Measurements from ENCODE around the gene WNT2B.

WNT2B gene

GRCh38 chr1:112524986-112525385, 16.2 kb downstream of the WNT2B start:
- H3K4me3 ChIP-seq (ENCODE audit: low read depth, low read length): no peak overlapping the region
- TF ChIP-seq GLIS2 (tag by site-specific recombination; IDR thresholded peaks at IDR 0.05) (no peak), ZNF202 (tag by site-specific recombination; IDR thresholded peaks at IDR 0.05; ENCODE audit: borderline replicate concordance) (no peak), SP2 (tag by site-specific recombination; IDR thresholded peaks at IDR 0.05) (no peak), ZNF37A (tag by site-specific recombination; IDR thresholded peaks at IDR 0.05) (no peak), ZNF324 (tag by site-specific recombination; IDR thresholded peaks at IDR 0.05) (no peak), ZNF610 (tag by site-specific recombination; IDR thresholded peaks at IDR 0.05; ENCODE audit: borderline replicate concordance) (no peak), ZNF792 (tag by site-specific recombination; IDR thresholded peaks at IDR 0.05) (no peak), ZNF596 (tag by site-specific recombination; IDR thresholded peaks at IDR 0.05) (no peak), ZNF701 (tag by site-specific recombination; IDR thresholded peaks at IDR 0.05) (no peak), ZNF175 (tag by site-specific recombination; IDR thresholded peaks at IDR 0.05) (no peak), ZNF23 (tag by site-specific recombination; IDR thresholded peaks at IDR 0.05; ENCODE audit: borderline replicate concordance) (no peak), ZNF350 (tag by site-specific recombination; IDR thresholded peaks at IDR 0.05) (no peak), ZNF24 (tag by site-specific recombination; IDR thresholded peaks at IDR 0.05) (no peak), ZNF704 (tag by site-specific recombination; IDR thresholded peaks at IDR 0.05) (no peak)
- no peaks in the 10 kb centered on the region for H3K4me1 ChIP-seq (ENCODE audit: control insufficient read depth, insufficient read depth, low read length)
- no peaks in the 10 kb centered on the region for H3K9me3 ChIP-seq (ENCODE audit: control insufficient read depth, insufficient read depth, low read depth, low read length)
- POLR2A ChIA-PET: no interaction called here
- H3K36me3 ChIP-seq (ENCODE audit: control insufficient read depth in 2 of 2, insufficient read depth in 1 of 2, low read length in 2 of 2): peaks cover 0 to 24% of the 10 kb centered on the region in 2 experiments; a peak in 1 of 3 replicates
- CTCF ChIA-PET: interaction anchor here (0.9 to 1.5 kb wide), 3 partner anchors 14 to 130 kb away, joined by 3 to 4 read pairs (median 3); no protein-coding TSS in a partner anchor
- H3K27ac ChIP-seq (ENCODE audit: extremely low read depth, low read depth, low read length): no peak overlapping the region

- Histone ChIP-seq H3K36me3 (ENCODE audit: control insufficient read depth in 2 of 2, insufficient read depth in 1 of 2, low read length in 2 of 2) (peaks cover 0 to 24% of the 10 kb centered on the region in 2 experiments; a peak in 1 of 3 replicates), H3K9me3 (ENCODE audit: control insufficient read depth, insufficient read depth, low read depth, low read length) (no peaks in the 10 kb centered on the region), H3K4me3 (ENCODE audit: low read depth, low read length) (no peak overlapping the region), H3K4me1 (ENCODE audit: control insufficient read depth, insufficient read depth, low read length) (no peaks in the 10 kb centered on the region), H3K27ac (ENCODE audit: extremely low read depth, low read depth, low read length) (no peak overlapping the region)
- CTCF ChIA-PET: interaction anchor here (0.6 to 2.1 kb wide), 5 partner anchors 19 to 203 kb away, joined by 3 to 7 read pairs (median 3); no protein-coding TSS in a partner anchor
- POLR2A ChIA-PET: no interaction called here
- peak; percentile 100 for TF ChIP-seq GLIS1 (tag by site-specific recombination; IDR thresholded peaks at IDR 0.05)
- peak; percentile 77 for TF ChIP-seq ZIC2 (tag by site-specific recombination; IDR thresholded peaks at IDR 0.05)
- TF ChIP-seq ZBTB17 (tag by site-specific recombination; IDR thresholded peaks at IDR 0.05): 0 out of 2 replicates have a peak, but pooled peaks have one; percentile 21
- no peak for TF ChIP-seq ZNF664 (tag by site-specific recombination; IDR thresholded peaks at IDR 0.05)
Measured at GRCh38 chr1:112527266-112528010, 18.7 kb downstream of the WNT2B start.

- Histone ChIP-seq H3K9me3 (ENCODE audit: control insufficient read depth, insufficient read depth, low read depth, low read length) (no peaks in the 10 kb centered on the region), H3K4me1 (ENCODE audit: control insufficient read depth, insufficient read depth, low read length) (no peaks in the 10 kb centered on the region), H3K4me3 (ENCODE audit: low read depth, low read length) (no peak overlapping the region), H3K36me3 (ENCODE audit: control insufficient read depth in 2 of 2, insufficient read depth in 1 of 2, low read length in 2 of 2) (peaks cover under 1 to 24% of the 10 kb centered on the region in 2 experiments; a peak in 2 of 3 replicates), H3K27ac (ENCODE audit: extremely low read depth, low read depth, low read length) (no peak overlapping the region)
- ChIA-PET CTCF (interaction anchor here (1.1 to 2.1 kb wide), 5 partner anchors 9 to 86 kb away, joined by 3 to 7 read pairs (median 3); no protein-coding TSS in a partner anchor), POLR2A (no interaction called here)
- TF ChIP-seq ZNF350 (tag by site-specific recombination; IDR thresholded peaks at IDR 0.05) (no peak), ZNF670 (tag by site-specific recombination; IDR thresholded peaks at IDR 0.05; ENCODE audit: low read depth) (no peak), ZNF335 (tag by site-specific recombination; conservative IDR thresholded peaks at IDR 0.05) (no peak), ZNF664 (tag by site-specific recombination; IDR thresholded peaks at IDR 0.05) (no peak), ZNF37A (tag by site-specific recombination; IDR thresholded peaks at IDR 0.05) (no peak), ZNF239 (tag by site-specific recombination; IDR thresholded peaks at IDR 0.05) (no peak), ZFP37 (tag by site-specific recombination; IDR thresholded peaks at IDR 0.05) (no peak), KLF7 (tag by site-specific recombination; IDR thresholded peaks at IDR 0.05; ENCODE audit: borderline replicate concordance) (no peak), ZNF558 (tag by site-specific recombination; IDR thresholded peaks at IDR 0.05) (no peak), ZNF626 (tag by site-specific recombination; IDR thresholded peaks at IDR 0.05) (no peak), TSHZ1 (tag by site-specific recombination; IDR thresholded peaks at IDR 0.05; ENCODE audit: borderline replicate concordance) (no peak), ZNF184 (tag by site-specific recombination; IDR thresholded peaks at IDR 0.05) (no peak), KLF16 (tag by site-specific recombination; IDR thresholded peaks at IDR 0.05) (no peak), ZBTB8A (tag by site-specific recombination; IDR thresholded peaks at IDR 0.05) (no peak)
Measured at GRCh38 chr1:112528076-112528475, 19.3 kb downstream of the WNT2B start.
